ENCODE measurements around the gene TACC2.

DNA sequence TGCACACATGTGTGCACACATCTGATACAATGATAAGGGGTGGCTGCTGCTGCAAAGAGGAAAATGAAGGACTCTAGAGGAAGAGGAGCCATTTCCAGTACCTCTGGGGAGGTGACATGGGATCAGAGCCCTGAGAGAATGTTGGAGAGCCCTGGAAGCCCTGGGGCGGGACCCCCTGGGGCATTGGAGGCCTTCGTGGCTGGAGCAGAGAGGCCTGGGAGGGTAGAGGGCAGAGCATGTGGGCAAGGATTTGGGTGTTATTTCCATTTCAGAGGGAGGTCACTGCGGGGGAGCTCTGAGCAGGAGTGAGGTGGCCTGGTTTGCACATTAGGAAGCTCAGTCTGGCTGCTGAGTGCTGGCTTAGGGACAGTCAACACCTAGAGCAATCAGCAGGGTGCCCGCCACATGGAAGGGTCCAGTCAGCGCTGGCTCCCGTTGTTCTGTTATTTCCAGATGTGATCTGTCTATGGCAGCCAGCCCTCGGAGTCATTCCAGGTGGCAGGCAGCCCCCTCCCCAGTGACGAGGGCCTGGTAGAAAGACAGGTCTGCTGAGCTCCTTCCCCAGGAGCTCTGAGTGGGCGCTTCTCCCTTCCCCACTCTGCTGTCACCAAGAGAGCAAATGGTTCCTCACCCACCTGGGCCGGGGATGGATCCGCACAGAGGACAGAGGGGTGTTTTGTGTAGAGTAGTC is 258.0 kb downstream of the TACC2 start:
- TF ChIP-seq CTCF (IDR thresholded peaks at IDR 0.05) (no peak), POLR2A (IDR thresholded peaks at IDR 0.05) (no peak)
